ENCODE measurements around the gene DNAH10. TPM values are rescaled to one million over a fixed set of nuclear protein-coding genes. Genes with fewer than 3 reads are reported as not detected.

Gene DNAH10
- total and polyA plus RNA-seq, 11 donors: 0.04 to 0.45 (median 0.23) TPM; not detected in 4

DNA sequence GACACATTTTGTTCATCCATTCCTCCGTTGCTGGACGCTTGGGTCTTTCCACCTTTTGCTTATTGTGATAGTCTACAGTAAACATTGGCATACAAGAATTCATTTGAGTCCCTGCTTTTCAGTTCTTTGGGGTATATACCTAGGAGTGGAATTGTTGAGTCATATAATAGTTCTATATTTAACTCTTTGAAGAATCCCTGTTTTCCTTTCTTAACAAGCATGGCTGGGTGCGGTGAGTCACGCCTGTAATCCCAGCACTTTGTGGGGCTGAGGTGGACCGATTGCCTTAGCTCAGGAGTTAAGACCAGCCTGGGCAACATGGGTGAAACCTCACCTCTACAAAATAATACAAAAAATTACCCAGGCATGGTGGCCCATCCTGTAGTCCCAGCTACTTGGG, 135.1 kb downstream of the DNAH10 start:
- ATAC-seq (no peak), DNase-seq (no peak)
- no peaks in the 10 kb centered on the region for H3K36me3 ChIP-seq
- WGBS, 4 donors: 83 to 88% (median 86%) methylated on average over 5 of the region's 5 CpGs
- H3K4me1 ChIP-seq: no peaks in the 10 kb centered on the region
- H3K27me3 ChIP-seq: peaks cover 0 to 29% (median 0%) of the 10 kb centered on the region in 9 donors
- H3K4me3 ChIP-seq: no peak overlapping the region
- H3K9me3 ChIP-seq: no peaks in the 10 kb centered on the region
- intact Hi-C loops (cut with DNase I): no loop called here
- H3K27ac ChIP-seq: no peak overlapping the region
- TF ChIP-seq, protein P1, sequence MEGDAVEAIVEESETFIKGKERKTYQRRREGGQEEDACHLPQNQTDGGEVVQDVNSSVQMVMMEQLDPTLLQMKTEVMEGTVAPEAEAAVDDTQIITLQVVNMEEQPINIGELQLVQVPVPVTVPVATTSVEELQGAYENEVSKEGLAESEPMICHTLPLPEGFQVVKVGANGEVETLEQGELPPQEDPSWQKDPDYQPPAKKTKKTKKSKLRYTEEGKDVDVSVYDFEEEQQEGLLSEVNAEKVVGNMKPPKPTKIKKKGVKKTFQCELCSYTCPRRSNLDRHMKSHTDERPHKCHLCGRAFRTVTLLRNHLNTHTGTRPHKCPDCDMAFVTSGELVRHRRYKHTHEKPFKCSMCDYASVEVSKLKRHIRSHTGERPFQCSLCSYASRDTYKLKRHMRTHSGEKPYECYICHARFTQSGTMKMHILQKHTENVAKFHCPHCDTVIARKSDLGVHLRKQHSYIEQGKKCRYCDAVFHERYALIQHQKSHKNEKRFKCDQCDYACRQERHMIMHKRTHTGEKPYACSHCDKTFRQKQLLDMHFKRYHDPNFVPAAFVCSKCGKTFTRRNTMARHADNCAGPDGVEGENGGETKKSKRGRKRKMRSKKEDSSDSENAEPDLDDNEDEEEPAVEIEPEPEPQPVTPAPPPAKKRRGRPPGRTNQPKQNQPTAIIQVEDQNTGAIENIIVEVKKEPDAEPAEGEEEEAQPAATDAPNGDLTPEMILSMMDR (IDR thresholded peaks at IDR 0.05): no peak
- no peak for TF ChIP-seq POLR2A (IDR thresholded peaks at IDR 0.05)

DNA sequence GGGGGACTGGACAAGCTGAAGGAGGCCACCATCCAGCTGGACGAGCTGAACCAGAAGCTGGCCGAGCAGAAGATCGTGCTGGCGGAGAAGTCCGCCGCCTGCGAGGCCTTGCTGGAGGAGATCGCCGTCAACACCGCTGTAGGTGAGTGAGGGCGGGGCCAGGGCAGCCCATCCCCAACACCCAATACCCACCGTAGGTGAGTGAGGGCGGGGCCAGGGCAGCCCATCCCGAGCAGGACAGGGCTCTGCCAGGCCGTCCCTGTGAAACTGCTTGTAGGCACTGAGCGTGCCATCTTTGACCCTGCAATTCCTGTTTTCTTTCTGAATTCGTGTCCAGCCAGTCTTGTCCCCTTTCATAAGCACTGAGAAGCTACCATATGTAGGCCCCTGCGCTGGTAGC, 136.6 kb downstream of the DNAH10 start:
- 77 to 89% (median 86%) methylated on average over 14 to 18 of the region's 18 CpGs for WGBS, 4 donors
- Histone ChIP-seq H3K27ac (no peak overlapping the region), H3K27me3 (peaks cover 0 to 16% (median 0%) of the 10 kb centered on the region in 9 donors), H3K9me3 (no peaks in the 10 kb centered on the region), H3K4me1 (no peaks in the 10 kb centered on the region), H3K4me3 (no peak overlapping the region), H3K36me3 (no peaks in the 10 kb centered on the region)
- TF ChIP-seq, protein P1 (IDR thresholded peaks at IDR 0.05): no peak
- TF ChIP-seq POLR2A (IDR thresholded peaks at IDR 0.05): no peak
- DNase-seq (no peak), ATAC-seq (no peak)
- intact Hi-C loops (cut with DNase I): no loop called here

DNA sequence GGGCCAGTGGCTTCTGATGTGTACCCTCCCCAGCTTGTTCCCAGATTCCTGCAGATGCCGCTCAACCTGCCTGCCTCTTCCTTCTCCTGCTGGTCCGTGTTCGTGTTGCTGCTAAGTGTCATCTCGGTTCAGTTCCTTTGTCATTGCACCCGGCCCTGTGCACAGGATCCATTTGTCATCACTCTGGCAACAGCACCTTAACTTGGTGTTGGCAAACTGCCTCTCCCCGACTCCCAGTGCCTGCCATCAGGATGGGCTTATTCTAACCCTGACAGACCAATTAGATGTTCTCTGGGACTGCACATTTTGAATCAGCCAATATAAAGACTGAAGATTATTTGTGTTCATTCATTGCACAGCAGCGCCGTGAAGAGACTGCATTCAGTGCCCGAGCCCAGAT, 137.3 kb downstream of the DNAH10 start:
- DNase-seq: no peak
- 61 to 69% (median 64%) methylated on average over 9 of the region's 9 CpGs for WGBS, 4 donors
- peak in 1 of 4 donors; percentile 81 for ATAC-seq
- Histone ChIP-seq H3K27me3 (peaks cover 0 to 16% (median 0%) of the 10 kb centered on the region in 9 donors), H3K4me1 (no peaks in the 10 kb centered on the region), H3K27ac (no peak overlapping the region), H3K9me3 (no peaks in the 10 kb centered on the region), H3K36me3 (no peaks in the 10 kb centered on the region), H3K4me3 (no peak overlapping the region)
- intact Hi-C loops (cut with DNase I): no loop called here
- no peak for TF ChIP-seq POLR2A (IDR thresholded peaks at IDR 0.05)
- TF ChIP-seq, protein P1 (IDR thresholded peaks at IDR 0.05): no peak

DNA sequence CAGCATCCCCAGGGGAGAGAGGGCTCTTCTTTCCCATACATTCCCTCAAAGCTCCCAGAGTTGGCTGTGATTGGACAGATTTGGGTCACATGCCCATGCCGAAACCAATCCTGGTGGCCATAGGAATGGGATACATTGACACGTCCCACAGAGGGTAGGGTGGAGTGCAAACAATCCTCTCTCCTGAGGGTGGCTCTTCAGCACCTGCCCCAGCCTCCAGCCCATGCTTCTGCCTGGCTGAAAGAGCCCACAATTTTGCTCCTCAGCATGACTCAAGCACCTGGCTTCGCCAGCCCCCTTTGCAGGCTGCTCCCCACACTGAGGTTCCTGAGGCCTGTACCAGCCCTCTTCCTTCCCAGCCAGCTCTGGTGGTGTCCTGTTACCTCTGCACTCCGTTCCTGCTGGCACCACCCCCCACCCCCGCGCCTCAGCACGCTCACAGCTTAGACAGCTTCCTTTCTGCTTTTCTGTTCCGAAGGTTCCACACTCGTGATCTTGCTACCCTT, 138.8 kb downstream of the DNAH10 start:
- intact Hi-C loops (cut with DNase I): loop anchor here in 4 of 10 donors (5.0 to 10.0 kb wide), 4 partner anchors 81 to 874 kb away; no protein-coding TSS in a partner anchor
- H3K9me3 ChIP-seq: no peaks in the 10 kb centered on the region
- DNase-seq: no peak
- no peaks in the 10 kb centered on the region for H3K4me1 ChIP-seq
- TF ChIP-seq POLR2A (IDR thresholded peaks at IDR 0.05): no peak
- TF ChIP-seq, protein P1 (IDR thresholded peaks at IDR 0.05): no peak
- H3K4me3 ChIP-seq: no peak overlapping the region
- peaks cover 0 to 16% (median 0%) of the 10 kb centered on the region in 9 donors for H3K27me3 ChIP-seq
- WGBS, 4 donors: 45 to 51% (median 50%) methylated on average over 9 of the region's 9 CpGs
- ATAC-seq: no peak
- no peaks in the 10 kb centered on the region for H3K36me3 ChIP-seq
- no peak overlapping the region for H3K27ac ChIP-seq
